Ishikawa (cell line): ENCODE measurements around the gene KLHL24.

Experiments used
- EP300 ChIP-seq: IDR thresholded peaks from 2 replicates; pipeline ENCODE4 v1.6.1; 2012; ENCODE audit warnings: borderline replicate concordance
- FOXM1 ChIP-seq: IDR thresholded peaks from 2 replicates; pipeline ENCODE4 v1.6.1; 2012; ENCODE audit warnings: low read depth, borderline replicate concordance
- NFIC ChIP-seq: IDR thresholded peaks from 2 replicates; pipeline ENCODE4 v1.6.1; 2012
- TAF1 ChIP-seq: IDR thresholded peaks from 2 replicates; pipeline ENCODE4 v1.6.1; 2012; ENCODE audit warnings: low read depth, mild to moderate bottlenecking
- TEAD4 ChIP-seq: IDR thresholded peaks from 2 replicates; pipeline ENCODE4 v1.6.1; 2012
- YY1 ChIP-seq: IDR thresholded peaks from 2 replicates; pipeline ENCODE4 v1.6.1; 2012; ENCODE audit warnings: low read depth
- TF ChIP-seq, protein P1 (sequence below): IDR thresholded peaks from 2 replicates; pipeline ENCODE4 v1.6.1; 2012; ENCODE audit warnings: low read depth, mild to moderate bottlenecking

DNA sequence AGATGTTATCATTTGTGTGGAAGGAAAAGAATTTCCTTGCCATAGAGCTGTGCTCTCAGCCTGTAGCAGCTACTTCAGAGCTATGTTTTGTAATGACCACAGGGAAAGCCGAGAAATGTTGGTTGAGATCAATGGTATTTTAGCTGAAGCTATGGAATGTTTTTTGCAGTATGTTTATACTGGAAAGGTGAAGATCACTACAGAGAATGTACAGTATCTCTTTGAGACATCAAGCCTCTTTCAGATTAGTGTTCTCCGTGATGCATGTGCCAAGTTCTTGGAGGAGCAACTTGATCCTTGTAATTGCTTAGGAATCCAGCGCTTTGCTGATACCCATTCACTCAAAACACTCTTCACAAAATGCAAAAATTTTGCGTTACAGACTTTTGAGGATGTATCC lies 15.1 kb downstream of the KLHL24 start:
- TF ChIP-seq TAF1, result no peak
- TF ChIP-seq, protein P1, sequence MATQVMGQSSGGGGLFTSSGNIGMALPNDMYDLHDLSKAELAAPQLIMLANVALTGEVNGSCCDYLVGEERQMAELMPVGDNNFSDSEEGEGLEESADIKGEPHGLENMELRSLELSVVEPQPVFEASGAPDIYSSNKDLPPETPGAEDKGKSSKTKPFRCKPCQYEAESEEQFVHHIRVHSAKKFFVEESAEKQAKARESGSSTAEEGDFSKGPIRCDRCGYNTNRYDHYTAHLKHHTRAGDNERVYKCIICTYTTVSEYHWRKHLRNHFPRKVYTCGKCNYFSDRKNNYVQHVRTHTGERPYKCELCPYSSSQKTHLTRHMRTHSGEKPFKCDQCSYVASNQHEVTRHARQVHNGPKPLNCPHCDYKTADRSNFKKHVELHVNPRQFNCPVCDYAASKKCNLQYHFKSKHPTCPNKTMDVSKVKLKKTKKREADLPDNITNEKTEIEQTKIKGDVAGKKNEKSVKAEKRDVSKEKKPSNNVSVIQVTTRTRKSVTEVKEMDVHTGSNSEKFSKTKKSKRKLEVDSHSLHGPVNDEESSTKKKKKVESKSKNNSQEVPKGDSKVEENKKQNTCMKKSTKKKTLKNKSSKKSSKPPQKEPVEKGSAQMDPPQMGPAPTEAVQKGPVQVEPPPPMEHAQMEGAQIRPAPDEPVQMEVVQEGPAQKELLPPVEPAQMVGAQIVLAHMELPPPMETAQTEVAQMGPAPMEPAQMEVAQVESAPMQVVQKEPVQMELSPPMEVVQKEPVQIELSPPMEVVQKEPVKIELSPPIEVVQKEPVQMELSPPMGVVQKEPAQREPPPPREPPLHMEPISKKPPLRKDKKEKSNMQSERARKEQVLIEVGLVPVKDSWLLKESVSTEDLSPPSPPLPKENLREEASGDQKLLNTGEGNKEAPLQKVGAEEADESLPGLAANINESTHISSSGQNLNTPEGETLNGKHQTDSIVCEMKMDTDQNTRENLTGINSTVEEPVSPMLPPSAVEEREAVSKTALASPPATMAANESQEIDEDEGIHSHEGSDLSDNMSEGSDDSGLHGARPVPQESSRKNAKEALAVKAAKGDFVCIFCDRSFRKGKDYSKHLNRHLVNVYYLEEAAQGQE, result no peak
- TF ChIP-seq FOXM1, result no peak
- no peak for TF ChIP-seq EP300
- no peak for TF ChIP-seq TEAD4
- no peak for TF ChIP-seq YY1
- no peak for TF ChIP-seq NFIC
